AG04450 (cell line): Measurements from ENCODE around the gene AZU1. TPM values are rescaled to one million over a fixed set of nuclear protein-coding genes. Genes with fewer than 3 reads are reported as not detected.
"Not testable (repeated sequence)": the region's sequence is repeated elsewhere in the genome, so short reads cannot be mapped to it uniquely, and the experiment has no call there.

ENCODE experiments used
- CTCF ChIA-PET: fragments of 300-600, 350-600 bp; formaldehyde crosslinking; extraction: SDS; loops from one replicate; lab custom pipeline; 2022; ENCODE audit warnings: antibody characterized with exemption, inconsistent platforms; lab: Charles Lee
- POLR2A ChIA-PET: fragments of 350-600 bp; formaldehyde crosslinking; extraction: SDS; loops from one replicate; lab custom pipeline; 2021; ENCODE audit warnings: antibody characterized with exemption, inconsistent platforms; lab: Yijun Ruan, JAX
- DNase-seq: peaks from one replicate; pipeline ENCODE4 v3.0.0-alpha.2; 2011; ENCODE audit warnings: low read depth, low spot score
- H3K27ac ChIP-seq: one replicate; pipeline ENCODE4 v1.5.1; 2012; ENCODE audit warnings: low read depth, low read length, control low read depth
- H3K27me3 ChIP-seq: one replicate; pipeline ENCODE4 v1.6.0; 2012; ENCODE audit warnings: low read length; ENCODE audit not compliant: control insufficient read depth, insufficient read depth
- H3K4me3 ChIP-seq: 2 replicates; pipeline ENCODE4 v1.5.1; 2011; ENCODE audit warnings: mild to moderate bottlenecking, low read depth, low read length, control low read depth
- H3K9me3 ChIP-seq: 2 replicates; pipeline ENCODE4 v1.5.1; 2012; ENCODE audit warnings: low read length; ENCODE audit not compliant: control insufficient read depth, insufficient read depth
- CTCF ChIP-seq: IDR thresholded peaks from 2 replicates; pipeline ENCODE4 v1.5.1; 2011; ENCODE audit warnings: low read depth, low read length, control low read depth, inconsistent platforms
- polyA plus RNA-seq: library from polyadenylated mRNA; depleted of rRNA; stranded (reverse); fragments of >200 nt; gene quantifications from 2 replicates; pipeline ENCODE4 v1.2.3, GENCODE V29; 2011

The AZU1 gene
- polyA plus RNA-seq, 1 experiment: 0.04 TPM

GRCh38 chr19:873561-874041 is 46.0 kb downstream of the AZU1 start:
- Histone ChIP-seq H3K9me3 (peaks cover 9% of the 10 kb centered on the region; the same call in 1 of the 2 replicates), H3K27me3 (no peaks in the 10 kb centered on the region), H3K27ac (no peak overlapping the region), H3K4me3 (no peak overlapping the region)
- ChIA-PET CTCF (no interaction called here), POLR2A (no interaction called here)
- TF ChIP-seq CTCF: no peak
- DNase-seq: no peak

- H3K27me3 ChIP-seq: no peaks in the 10 kb centered on the region
- TF ChIP-seq CTCF: no peak
- no peak overlapping the region for H3K4me3 ChIP-seq
- DNase-seq: no peak
- H3K27ac ChIP-seq: no peak overlapping the region
- H3K9me3 ChIP-seq: peaks cover 9% of the 10 kb centered on the region; the same call in 1 of the 2 replicates
- ChIA-PET POLR2A (no interaction called here), CTCF (no interaction called here)
Observed at GRCh38 chr19:875265-875879, 47.7 kb downstream of the AZU1 start.

GRCh38 chr19:876089-876488 is 48.5 kb downstream of the AZU1 start:
- Histone ChIP-seq H3K4me3 (no peak overlapping the region), H3K9me3 (peaks cover 9% of the 10 kb centered on the region; the same call in 1 of the 2 replicates), H3K27ac (no peak overlapping the region), H3K27me3 (no peaks in the 10 kb centered on the region)
- ChIA-PET POLR2A (no interaction called here), CTCF (no interaction called here)
- no peak for TF ChIP-seq CTCF
- no peak for DNase-seq

- CTCF ChIA-PET: no interaction called here
- DNase-seq: no peak
- Histone ChIP-seq H3K9me3 (peaks cover 16% of the 10 kb centered on the region; the same call in 1 of the 2 replicates), H3K27me3 (no peaks in the 10 kb centered on the region), H3K27ac (no peak overlapping the region), H3K4me3 (no peak overlapping the region)
- POLR2A ChIA-PET: interaction anchor here (0.7 kb wide), 1 partner anchor 33 kb away, joined by 3 read pairs; no protein-coding TSS in a partner anchor
- TF ChIP-seq CTCF: no peak
Observed at GRCh38 chr19:876780-877314, 49.2 kb downstream of the AZU1 start.

GRCh38 chr19:877992-878660 is 50.5 kb downstream of the AZU1 start:
- H3K27ac ChIP-seq, DNase-seq, POLR2A ChIA-PET, H3K27me3 ChIP-seq, H3K4me3 ChIP-seq: not testable (repeated sequence)
- CTCF ChIA-PET: interaction anchor here (0.8 kb wide), 1 partner anchor 124 kb away, joined by 3 read pairs; no protein-coding TSS in a partner anchor
- H3K9me3 ChIP-seq: peaks cover 11% of the 10 kb centered on the region; the same call in 1 of the 2 replicates

GRCh38 chr19:878751-879561 is 51.3 kb downstream of the AZU1 start:
- peaks cover 11% of the 10 kb centered on the region; the same call in 1 of the 2 replicates for H3K9me3 ChIP-seq
- H3K27ac ChIP-seq, DNase-seq, H3K4me3 ChIP-seq, H3K27me3 ChIP-seq: not testable (repeated sequence)
- CTCF ChIA-PET: interaction anchor here (0.8 kb wide), 1 partner anchor 124 kb away, joined by 3 read pairs; no protein-coding TSS in a partner anchor
- POLR2A ChIA-PET: interaction anchor here (0.6 to 0.9 kb wide), 7 partner anchors 11 to 328 kb away, joined by 3 to 6 read pairs (median 3); partner anchors contain the start of gene RNU6-9
